DMS114 treated with DMSO at 0.1 percent for 48 hours (cell line): ENCODE data around the gene C5orf15.

Experiments
- DNase-seq: peaks from one replicate; lab custom pipeline; 2025; ENCODE audit not compliant: unreplicated experiment; lab: John Stamatoyannopoulos, UW

Gene C5orf15

GRCh38 chr5:133925866-133926488, 42.4 kb downstream of the C5orf15 start:
- no peak for DNase-seq

- no peak for DNase-seq
Observed at GRCh38 chr5:133925269-133925668, 43.2 kb downstream of the C5orf15 start.

GRCh38 chr5:133924221-133924920, 44.1 kb downstream of the C5orf15 start:
- DNase-seq = no peak

- DNase-seq = no peak
Observed at GRCh38 chr5:133921979-133922378, 46.4 kb downstream of the C5orf15 start.

GRCh38 chr5:133921069-133921468, 47.4 kb downstream of the C5orf15 start:
- no peak for DNase-seq

- DNase-seq = no peak
Observed at GRCh38 chr5:133919148-133920136, 49.0 kb downstream of the C5orf15 start.

- no peak for DNase-seq
Observed at GRCh38 chr5:133918731-133919130, 49.7 kb downstream of the C5orf15 start.

GRCh38 chr5:133918316-133918715, 50.1 kb downstream of the C5orf15 start:
- DNase-seq = no peak

- no peak for DNase-seq
Observed at GRCh38 chr5:133917785-133918184, 50.6 kb downstream of the C5orf15 start.

GRCh38 chr5:133916914-133917313, 51.5 kb downstream of the C5orf15 start:
- DNase-seq = no peak

- DNase-seq = no peak
Observed at GRCh38 chr5:133916479-133916878, 51.9 kb downstream of the C5orf15 start.

- DNase-seq = no peak
Observed at GRCh38 chr5:133914434-133914833, 54.0 kb downstream of the C5orf15 start.

- no peak for DNase-seq
Observed at GRCh38 chr5:133913413-133914155, 54.8 kb downstream of the C5orf15 start.

GRCh38 chr5:133912951-133913350, 55.5 kb downstream of the C5orf15 start:
- no peak for DNase-seq

- DNase-seq = no peak
Observed at GRCh38 chr5:133910571-133910970, 57.9 kb downstream of the C5orf15 start.

GRCh38 chr5:133909603-133910002, 58.8 kb downstream of the C5orf15 start:
- DNase-seq = no peak

- DNase-seq = no peak
Observed at GRCh38 chr5:133907075-133907474, 61.4 kb downstream of the C5orf15 start.

- DNase-seq = no peak
Observed at GRCh38 chr5:133906303-133906702, 62.1 kb downstream of the C5orf15 start.
